OCI-LY3 (cell line): ENCODE results near the gene SLC12A4.

Experiments
- EZH2phosphoT487 ChIP-seq: fragments of 200-600 bp; shearing (Covaris generic); IDR thresholded peaks from 2 replicates; pipeline ENCODE4 v1.6.1; 2018; ENCODE audit warnings: antibody characterized with exemption, mixed run types, low read depth
- TF ChIP-seq, protein P1 (sequence below): fragments of 200-600, 300-600 bp; sonication (generic); IDR thresholded peaks from 2 replicates; pipeline ENCODE4 v1.5.1; 2014; ENCODE audit warnings: antibody characterized with exemption, low read length, low read depth

DNA sequence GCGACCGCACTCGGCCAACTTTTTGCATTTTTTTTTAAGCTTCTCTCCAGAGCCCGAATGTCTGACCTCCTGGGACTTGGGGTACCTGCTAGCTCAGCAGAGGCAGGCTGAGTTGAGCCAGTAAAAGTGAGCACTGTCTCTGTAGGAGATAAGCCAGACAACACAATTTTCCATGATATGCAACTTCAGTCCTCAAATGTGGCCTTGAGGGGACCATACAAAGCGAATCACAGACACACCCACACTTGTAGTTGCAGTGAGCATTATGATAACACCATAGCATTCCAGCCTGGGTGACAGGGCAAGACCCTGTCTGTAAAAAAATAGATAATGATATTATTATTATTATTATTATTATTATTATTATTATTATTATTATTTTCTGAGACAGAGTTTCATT lies 28.2 kb upstream of the SLC12A4 start:
- TF ChIP-seq, protein P1, sequence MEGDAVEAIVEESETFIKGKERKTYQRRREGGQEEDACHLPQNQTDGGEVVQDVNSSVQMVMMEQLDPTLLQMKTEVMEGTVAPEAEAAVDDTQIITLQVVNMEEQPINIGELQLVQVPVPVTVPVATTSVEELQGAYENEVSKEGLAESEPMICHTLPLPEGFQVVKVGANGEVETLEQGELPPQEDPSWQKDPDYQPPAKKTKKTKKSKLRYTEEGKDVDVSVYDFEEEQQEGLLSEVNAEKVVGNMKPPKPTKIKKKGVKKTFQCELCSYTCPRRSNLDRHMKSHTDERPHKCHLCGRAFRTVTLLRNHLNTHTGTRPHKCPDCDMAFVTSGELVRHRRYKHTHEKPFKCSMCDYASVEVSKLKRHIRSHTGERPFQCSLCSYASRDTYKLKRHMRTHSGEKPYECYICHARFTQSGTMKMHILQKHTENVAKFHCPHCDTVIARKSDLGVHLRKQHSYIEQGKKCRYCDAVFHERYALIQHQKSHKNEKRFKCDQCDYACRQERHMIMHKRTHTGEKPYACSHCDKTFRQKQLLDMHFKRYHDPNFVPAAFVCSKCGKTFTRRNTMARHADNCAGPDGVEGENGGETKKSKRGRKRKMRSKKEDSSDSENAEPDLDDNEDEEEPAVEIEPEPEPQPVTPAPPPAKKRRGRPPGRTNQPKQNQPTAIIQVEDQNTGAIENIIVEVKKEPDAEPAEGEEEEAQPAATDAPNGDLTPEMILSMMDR, result no peak
- no peak for TF ChIP-seq EZH2phosphoT487
